OCI-LY7 (cell line): ENCODE results near the gene TLR1. TPM values are rescaled to one million over a fixed set of nuclear protein-coding genes. Genes with fewer than 3 reads are reported as not detected.
"Not testable (repeated sequence)": the region's sequence is repeated elsewhere in the genome, so short reads cannot be mapped to it uniquely, and the experiment has no call there.

ENCODE experiments used
- BruUV-seq: library from RNA; stranded (reverse); fragments of 400-500 nt; replicated peaks from 2 replicates; lab custom pipeline; 2021; lab: Mats Ljungman, UMichigan
- CTCF ChIA-PET: fragments of 300-600 bp; sonication (Branson Sonifier 250); formaldehyde crosslinking; loops from one replicate; lab custom pipeline; 2022; ENCODE audit warnings: antibody characterized with exemption; ENCODE audit not compliant: unreplicated experiment; lab: Charles Lee
- POLR2A ChIA-PET: fragments of 300-600 bp; sonication (Branson Sonifier 250); formaldehyde crosslinking; loops from one replicate; lab custom pipeline; 2022; ENCODE audit warnings: antibody characterized with exemption; lab: Charles Lee
- DNase-seq: peaks from one replicate; pipeline ENCODE4 v3.0.0-alpha.2; 2015; ENCODE audit warnings: low spot score
- H2AFZ ChIP-seq: fragments of 200-600 bp; sonication (generic), shearing (Covaris generic); 2 replicates; pipeline ENCODE4 v1.6.1; 2014; ENCODE audit warnings: mild to moderate bottlenecking, antibody characterized with exemption, low read length, moderate library complexity
- H3K27ac ChIP-seq: fragments of 200-600 bp; sonication (generic); 2 replicates; pipeline ENCODE4 v1.5.1; 2014; ENCODE audit warnings: mixed run types, low read depth, mild to moderate bottlenecking, moderate library complexity, low read length, inconsistent platforms; ENCODE audit not compliant: poor library complexity, severe bottlenecking
- H3K36me3 ChIP-seq: fragments of 200-600 bp; sonication (generic); 2 replicates; pipeline ENCODE4 v1.6.1; 2014; ENCODE audit warnings: mild to moderate bottlenecking, antibody characterized with exemption, low read length, moderate library complexity, mixed read lengths; ENCODE audit not compliant: insufficient read depth
- H3K4me1 ChIP-seq: fragments of 200-600 bp; sonication (generic); 2 replicates; pipeline ENCODE4 v1.5.1; 2014; ENCODE audit warnings: mild to moderate bottlenecking, low read length; ENCODE audit not compliant: insufficient read depth, poor library complexity, severe bottlenecking
- H3K4me2 ChIP-seq: fragments of 200-600 bp; sonication (generic); 2 replicates; pipeline ENCODE4 v1.6.1; 2014; ENCODE audit warnings: mild to moderate bottlenecking, low read length
- H3K4me3 ChIP-seq: fragments of 200-600 bp; sonication (generic); 2 replicates; pipeline ENCODE4 v1.5.1; 2014; ENCODE audit warnings: mild to moderate bottlenecking, low read depth, low read length; ENCODE audit not compliant: poor library complexity, severe bottlenecking
- H3K79me2 ChIP-seq: fragments of 200-600 bp; sonication (generic); 2 replicates; pipeline ENCODE4 v1.6.1; 2016; ENCODE audit warnings: low read depth, mild to moderate bottlenecking, low read length, moderate library complexity, mixed read lengths; ENCODE audit not compliant: insufficient read depth
- H3K9me2 ChIP-seq: fragments of 200-600 bp; sonication (generic); 2 replicates; pipeline ENCODE4 v1.6.1; 2016; ENCODE audit warnings: mild to moderate bottlenecking, low read length, mixed read lengths; ENCODE audit not compliant: insufficient read depth
- H3K9me3 ChIP-seq: fragments of 200-600 bp; sonication (generic); 2 replicates; pipeline ENCODE4 v1.6.1; 2014; ENCODE audit warnings: mild to moderate bottlenecking, mixed run types, low read length, mixed read lengths
- H4K20me1 ChIP-seq: fragments of 200-600 bp; sonication (generic); 2 replicates; pipeline ENCODE4 v1.6.1; 2014; ENCODE audit warnings: mild to moderate bottlenecking, antibody characterized with exemption, low read length, moderate library complexity, mixed read lengths; ENCODE audit not compliant: insufficient read depth
- EZH2phosphoT487 ChIP-seq: fragments of 200-600 bp; sonication (generic); IDR thresholded peaks from 2 replicates; pipeline ENCODE4 v1.6.1; 2018; ENCODE audit warnings: low read depth, borderline replicate concordance, mild to moderate bottlenecking, mixed run types, antibody characterized with exemption, low read length, moderate library complexity, mixed read lengths
- intact Hi-C: fragments of 100-400 bp; cut with micrococcal nuclease; formaldehyde crosslinking; loops from one replicate; pipeline ENCODE4 v1.10.0; 2022; ENCODE audit not compliant: unreplicated experiment
- total RNA-seq, 2 experiments: library from RNA; depleted of rRNA in 1 of 2; stranded (reverse); fragments of >200 nt in 1 of 2; shearing (Covaris generic) in 1 of 2; gene quantifications; 2 replicates each; pipeline ENCODE4 v1.2.3, GENCODE V29; 2014 to 2022
- TF ChIP-seq, protein P1 (sequence below): fragments of 200-600 bp; sonication (generic); conservative IDR thresholded peaks from 2 replicates; pipeline ENCODE4 v1.5.1; 2014; ENCODE audit warnings: mild to moderate bottlenecking, antibody characterized with exemption, low read length, moderate library complexity, mixed read lengths

TLR1 gene
- total RNA-seq, 2 experiments from 2014 or later: 3.3 to 7.4 TPM

DNA sequence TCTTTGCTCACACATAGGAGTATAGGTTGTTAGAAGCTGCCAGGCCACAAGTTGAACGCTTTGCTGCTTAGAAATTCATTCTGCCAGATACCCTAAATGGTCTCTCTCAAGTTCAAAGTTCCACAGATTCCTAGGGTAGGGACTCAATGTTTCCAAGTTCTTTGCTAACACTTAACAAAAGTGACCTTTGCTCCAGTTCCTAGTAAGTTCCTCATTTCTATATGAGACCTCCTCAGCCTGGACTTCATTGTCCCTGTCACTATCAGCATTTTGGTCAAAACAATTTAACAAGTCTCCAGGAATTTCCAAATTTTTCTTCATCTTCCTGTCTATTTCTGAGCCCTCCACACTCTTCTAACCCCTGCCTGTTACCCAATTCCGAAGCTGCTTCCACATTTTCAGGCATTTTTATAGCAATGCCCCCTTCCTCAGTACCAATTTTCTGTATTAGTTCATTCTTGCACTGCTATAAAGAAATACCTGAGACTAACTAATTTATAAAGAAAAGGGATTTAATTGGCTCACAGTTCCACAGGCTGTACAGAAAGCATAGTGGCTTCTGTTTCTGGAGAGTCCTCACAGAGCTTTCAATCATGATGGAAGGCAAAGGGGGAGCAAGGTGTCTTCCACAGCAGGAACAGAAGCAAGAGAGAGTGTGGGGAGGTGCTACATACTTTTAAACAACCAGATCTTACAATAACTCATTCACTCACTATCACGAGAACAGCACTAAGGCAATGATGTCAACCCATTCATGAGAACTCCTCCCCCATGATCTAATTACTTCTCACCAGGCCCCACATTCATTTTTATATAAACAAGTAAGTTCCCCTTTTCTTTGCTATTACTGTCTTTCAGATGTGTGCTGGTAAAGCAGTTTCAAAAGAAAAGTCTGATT is 11.5 kb upstream of the TLR1 start:
- Histone ChIP-seq H3K9me3 (peaks cover 16% of the 10 kb centered on the region), H3K79me2 (no peaks in the 10 kb centered on the region), H3K4me3 (peak overlapping the region; percentile 51), H4K20me1 (no peaks in the 10 kb centered on the region), H2AFZ (peak overlapping the region; percentile 62; the same call in 1 of the 2 replicates), H3K36me3 (peaks cover 15% of the 10 kb centered on the region), H3K27ac (peak overlapping the region; percentile 49), H3K4me1 (peaks cover 19% of the 10 kb centered on the region), H3K9me2 (no peaks in the 10 kb centered on the region), H3K4me2 (peak overlapping the region; percentile 59)
- TF ChIP-seq, protein P1, sequence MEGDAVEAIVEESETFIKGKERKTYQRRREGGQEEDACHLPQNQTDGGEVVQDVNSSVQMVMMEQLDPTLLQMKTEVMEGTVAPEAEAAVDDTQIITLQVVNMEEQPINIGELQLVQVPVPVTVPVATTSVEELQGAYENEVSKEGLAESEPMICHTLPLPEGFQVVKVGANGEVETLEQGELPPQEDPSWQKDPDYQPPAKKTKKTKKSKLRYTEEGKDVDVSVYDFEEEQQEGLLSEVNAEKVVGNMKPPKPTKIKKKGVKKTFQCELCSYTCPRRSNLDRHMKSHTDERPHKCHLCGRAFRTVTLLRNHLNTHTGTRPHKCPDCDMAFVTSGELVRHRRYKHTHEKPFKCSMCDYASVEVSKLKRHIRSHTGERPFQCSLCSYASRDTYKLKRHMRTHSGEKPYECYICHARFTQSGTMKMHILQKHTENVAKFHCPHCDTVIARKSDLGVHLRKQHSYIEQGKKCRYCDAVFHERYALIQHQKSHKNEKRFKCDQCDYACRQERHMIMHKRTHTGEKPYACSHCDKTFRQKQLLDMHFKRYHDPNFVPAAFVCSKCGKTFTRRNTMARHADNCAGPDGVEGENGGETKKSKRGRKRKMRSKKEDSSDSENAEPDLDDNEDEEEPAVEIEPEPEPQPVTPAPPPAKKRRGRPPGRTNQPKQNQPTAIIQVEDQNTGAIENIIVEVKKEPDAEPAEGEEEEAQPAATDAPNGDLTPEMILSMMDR: no peak
- TF ChIP-seq EZH2phosphoT487: no peak
- DNase-seq: peak; percentile 65
- intact Hi-C loops: no loop called here
- ChIA-PET POLR2A (interaction anchor here (0.6 to 1.6 kb wide), 5 partner anchors 10 to 69 kb away, joined by 3 to 8 read pairs (median 3); partner anchors contain the start of gene TLR1), CTCF (interaction anchor here (1.5 kb wide), 1 partner anchor 56 kb away, joined by 5 read pairs; no protein-coding TSS in a partner anchor)
- TSS peak; percentile 62 for BruUV-seq

DNA sequence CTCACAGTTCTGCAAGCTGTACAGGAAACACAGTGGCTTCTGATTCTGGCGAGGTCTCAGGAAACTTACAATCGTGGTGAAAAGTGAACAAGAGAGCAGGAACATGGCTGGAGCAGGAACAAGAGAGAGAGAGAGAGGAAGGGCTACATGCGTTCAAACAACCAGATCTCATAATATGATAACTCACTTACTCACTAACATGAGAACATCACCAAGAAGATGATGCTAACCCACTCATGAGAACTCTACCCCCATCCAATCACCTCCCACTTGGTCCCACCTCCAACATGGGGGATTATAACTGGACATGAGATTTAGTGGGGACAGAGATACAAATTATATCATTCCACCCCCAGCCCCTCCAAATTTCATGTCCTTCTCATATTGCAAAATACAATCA is 9.8 kb upstream of the TLR1 start:
- H3K79me2 ChIP-seq: no peaks in the 10 kb centered on the region
- no peak for DNase-seq
- no peak overlapping the region for H3K27ac ChIP-seq
- no peak overlapping the region for H2AFZ ChIP-seq
- no peaks in the 10 kb centered on the region for H3K9me2 ChIP-seq
- no peak for TF ChIP-seq EZH2phosphoT487
- TF ChIP-seq, protein P1: no peak
- no peak overlapping the region for H3K4me2 ChIP-seq
- H3K9me3 ChIP-seq: peaks cover 16% of the 10 kb centered on the region
- peaks cover 15% of the 10 kb centered on the region for H3K36me3 ChIP-seq
- H3K4me3 ChIP-seq: no peak overlapping the region
- CTCF ChIA-PET: no interaction called here
- no peaks in the 10 kb centered on the region for H4K20me1 ChIP-seq
- H3K4me1 ChIP-seq: peaks cover 19% of the 10 kb centered on the region
- intact Hi-C loops: no loop called here
- POLR2A ChIA-PET: interaction anchor here (1.3 kb wide), 1 partner anchor 14 kb away, joined by 3 read pairs; no protein-coding TSS in a partner anchor
- BruUV-seq: no TSS peak

DNA sequence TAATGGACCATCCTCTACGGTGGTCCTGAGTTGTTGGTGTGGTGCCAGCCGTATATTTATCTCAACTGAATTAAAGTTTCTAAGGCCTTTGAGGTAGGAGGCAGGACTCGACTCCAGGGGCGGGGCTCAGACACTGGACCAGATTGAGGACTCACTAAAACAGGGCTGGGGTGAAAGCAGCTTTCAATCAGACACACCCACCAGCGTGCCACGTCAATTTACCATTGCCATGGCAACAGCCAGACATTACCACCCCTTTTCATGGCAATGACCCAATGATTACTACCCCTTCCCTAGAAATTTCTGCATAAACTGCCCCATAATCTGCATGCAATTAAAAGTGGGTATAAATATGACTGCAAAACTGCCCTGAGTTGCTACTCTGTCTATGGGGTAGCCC is 6.7 kb upstream of the TLR1 start:
- intact Hi-C loops: no loop called here

DNA sequence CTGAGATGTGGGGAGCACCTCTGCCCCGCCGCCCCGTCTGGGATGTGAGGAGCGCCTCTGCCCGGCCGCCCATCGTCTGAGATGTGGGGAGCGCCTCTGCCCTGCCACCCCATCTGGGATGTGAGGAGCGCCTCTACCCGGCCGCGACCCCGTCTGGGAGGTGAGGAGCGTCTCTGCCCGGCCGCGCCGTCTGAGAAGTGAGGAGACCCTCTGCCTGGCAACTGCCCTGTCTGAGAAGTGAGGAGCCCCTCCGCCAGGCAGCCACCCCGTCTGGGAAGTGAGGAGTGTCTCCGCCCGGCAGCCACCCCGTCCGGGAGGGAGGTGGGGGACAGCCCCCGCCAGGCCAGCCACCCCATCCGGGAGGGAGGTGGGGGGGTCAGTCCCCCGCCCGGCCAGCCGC is 2.9 kb upstream of the TLR1 start:
- H3K9me2 ChIP-seq, H4K20me1 ChIP-seq, H3K4me2 ChIP-seq, intact Hi-C loops, POLR2A ChIA-PET, H3K4me3 ChIP-seq, BruUV-seq, CTCF ChIA-PET, DNase-seq, H3K79me2 ChIP-seq, H3K27ac ChIP-seq, H2AFZ ChIP-seq: not testable (repeated sequence)
- Histone ChIP-seq H3K9me3 (peaks cover 21% of the 10 kb centered on the region), H3K4me1 (peaks cover 26% of the 10 kb centered on the region), H3K36me3 (peaks cover 18% of the 10 kb centered on the region)

More for the DNA sequence above, 6.7 kb upstream of the TLR1 start:
- ChIA-PET CTCF (no interaction called here), POLR2A (no interaction called here)
- Histone ChIP-seq H3K4me3 (no peak overlapping the region), H3K9me3 (peaks cover 16% of the 10 kb centered on the region), H4K20me1 (no peaks in the 10 kb centered on the region), H3K4me1 (peaks cover 9% of the 10 kb centered on the region), H3K36me3 (peaks cover 15% of the 10 kb centered on the region), H2AFZ (no peak overlapping the region), H3K27ac (no peak overlapping the region), H3K4me2 (no peak overlapping the region), H3K79me2 (no peaks in the 10 kb centered on the region), H3K9me2 (no peaks in the 10 kb centered on the region)
- no peak for TF ChIP-seq EZH2phosphoT487
- TF ChIP-seq, protein P1: no peak
- no TSS peak for BruUV-seq
- DNase-seq: no peak
